ENCODE measurements around the gene NPIPA7. TPM values are rescaled to one million over a fixed set of nuclear protein-coding genes. Genes with fewer than 3 reads are reported as not detected.
A peak's percentile ranks its signal among the peaks of the same experiment; 100 is the strongest.
"Not testable (repeated sequence)": the region's sequence is repeated elsewhere in the genome, so short reads cannot be mapped to it uniquely, and the experiment has no call there.

NPIPA7 gene
- total RNA-seq (2021), result 5.7 and 7.2 TPM in 2 replicates
- Bru-seq, nascent RNA, result percentile 12 among the genes with signal in this experiment
- BruChase-seq, experiment 1, labeled RNA remaining after a 2-hour chase, result percentile 17 among the genes with signal in this experiment
- BruChase-seq, experiment 2, labeled RNA remaining after a 6-hour chase, result percentile 12 among the genes with signal in this experiment
- long read RNA-seq, result 0 reads

GRCh38 chr16:16378840-16379239 lies at the start of gene NPIPA7:
NPIPA7 (plus strand) TSS chr16:16379140; CDS start chr16:16379245, 105 bp downstream.
- H2AFZ ChIP-seq; H3K4me2 ChIP-seq; H4K20me1 ChIP-seq (ENCODE audit: insufficient read depth); H3K36me3 ChIP-seq (ENCODE audit: low read depth); CTCF ChIA-PET; H3K4me3 ChIP-seq; H3K27me3 ChIP-seq (ENCODE audit: insufficient read depth, low read depth); H3K27ac ChIP-seq; H3K9me3 ChIP-seq (ENCODE audit: insufficient read depth, low read depth); DNase-seq; BruUV-seq (replicated peaks); POLR2A ChIA-PET (ENCODE audit: unreplicated experiment); H3K9me2 ChIP-seq (ENCODE audit: insufficient read depth); H3K4me1 ChIP-seq (replicated peaks; ENCODE audit: insufficient read depth); intact Hi-C loops (cut with micrococcal nuclease; ENCODE audit: unreplicated experiment); H3K79me2 ChIP-seq (ENCODE audit: low read depth); H3F3A ChIP-seq (ENCODE audit: insufficient read depth, low read depth): not testable (repeated sequence)

DNA sequence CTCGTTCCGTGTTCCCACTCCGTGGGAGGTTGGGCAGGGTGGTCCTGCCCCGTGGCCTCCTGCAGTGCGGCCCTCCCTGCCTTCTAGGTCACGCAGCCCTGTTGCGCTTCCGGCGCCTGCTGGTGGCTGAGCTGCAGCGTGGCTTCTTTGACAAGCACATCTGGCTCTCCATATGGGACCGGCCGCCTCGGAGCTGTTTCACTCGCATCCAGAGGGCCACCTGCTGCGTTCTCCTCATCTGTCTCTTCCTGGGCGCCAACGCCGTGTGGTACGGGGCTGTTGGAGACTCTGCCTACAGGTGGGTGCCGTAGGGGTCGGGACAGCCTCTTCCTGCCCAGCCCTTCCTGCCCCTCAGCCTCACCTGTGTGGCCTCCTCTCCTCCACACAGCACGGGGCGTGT lies 47.5 kb upstream of the NPIPA7 start:
- POLR2A ChIA-PET (ENCODE audit: unreplicated experiment); BruUV-seq (replicated peaks): not testable (repeated sequence)

DNA sequence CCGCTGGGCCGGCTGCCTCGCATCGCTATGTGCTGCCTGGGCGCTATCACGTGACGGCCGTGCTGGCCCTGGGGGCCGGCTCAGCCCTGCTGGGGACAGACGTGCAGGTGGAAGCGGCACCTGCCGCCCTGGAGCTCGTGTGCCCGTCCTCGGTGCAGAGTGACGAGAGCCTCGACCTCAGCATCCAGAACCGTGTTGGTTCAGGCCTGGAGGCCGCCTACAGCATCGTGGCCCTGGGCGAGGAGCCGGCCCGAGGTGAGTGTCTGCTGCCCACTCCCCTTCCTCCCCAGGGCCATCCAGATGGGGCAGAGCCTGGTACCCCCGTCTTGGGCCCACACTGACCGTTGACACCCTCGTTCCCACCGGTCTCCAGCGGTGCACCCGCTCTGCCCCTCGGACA lies 21.4 kb upstream of the NPIPA7 start:
- not testable (repeated sequence) for H3K27ac ChIP-seq

More for the DNA sequence above, 47.5 kb upstream of the NPIPA7 start:
- H3K9me2 ChIP-seq (ENCODE audit: insufficient read depth); H3K4me3 ChIP-seq; H3K27ac ChIP-seq; DNase-seq; H3K4me1 ChIP-seq (replicated peaks; ENCODE audit: insufficient read depth); H3K4me2 ChIP-seq; H4K20me1 ChIP-seq (ENCODE audit: insufficient read depth); H3K9me3 ChIP-seq (ENCODE audit: insufficient read depth, low read depth); H3K27me3 ChIP-seq (ENCODE audit: insufficient read depth, low read depth); H3K79me2 ChIP-seq (ENCODE audit: low read depth); intact Hi-C loops (cut with micrococcal nuclease; ENCODE audit: unreplicated experiment); H3F3A ChIP-seq (ENCODE audit: insufficient read depth, low read depth); H3K36me3 ChIP-seq (ENCODE audit: low read depth); H2AFZ ChIP-seq; CTCF ChIA-PET: not testable (repeated sequence)

GRCh38 chr16:16358539-16359240 lies 20.2 kb upstream of the NPIPA7 start:
- H3K9me2 ChIP-seq (ENCODE audit: insufficient read depth); CTCF ChIA-PET; POLR2A ChIA-PET (ENCODE audit: unreplicated experiment); H3K4me2 ChIP-seq; DNase-seq; H3F3A ChIP-seq (ENCODE audit: insufficient read depth, low read depth); H3K79me2 ChIP-seq (ENCODE audit: low read depth); H3K9me3 ChIP-seq (ENCODE audit: insufficient read depth, low read depth); H3K4me3 ChIP-seq; H3K36me3 ChIP-seq (ENCODE audit: low read depth); H3K27me3 ChIP-seq (ENCODE audit: insufficient read depth, low read depth); BruUV-seq (replicated peaks); intact Hi-C loops (cut with micrococcal nuclease; ENCODE audit: unreplicated experiment); H3K27ac ChIP-seq; H3K4me1 ChIP-seq (replicated peaks; ENCODE audit: insufficient read depth); H2AFZ ChIP-seq; H4K20me1 ChIP-seq (ENCODE audit: insufficient read depth): not testable (repeated sequence)

More for the DNA sequence above, 21.4 kb upstream of the NPIPA7 start:
- H3K9me3 ChIP-seq (ENCODE audit: insufficient read depth, low read depth); H3K4me3 ChIP-seq; H4K20me1 ChIP-seq (ENCODE audit: insufficient read depth); DNase-seq; H2AFZ ChIP-seq; POLR2A ChIA-PET (ENCODE audit: unreplicated experiment); H3K36me3 ChIP-seq (ENCODE audit: low read depth); intact Hi-C loops (cut with micrococcal nuclease; ENCODE audit: unreplicated experiment); H3K9me2 ChIP-seq (ENCODE audit: insufficient read depth); H3K79me2 ChIP-seq (ENCODE audit: low read depth); H3K27me3 ChIP-seq (ENCODE audit: insufficient read depth, low read depth); H3F3A ChIP-seq (ENCODE audit: insufficient read depth, low read depth); H3K4me1 ChIP-seq (replicated peaks; ENCODE audit: insufficient read depth); CTCF ChIA-PET; BruUV-seq (replicated peaks); H3K4me2 ChIP-seq: not testable (repeated sequence)

- H3F3A ChIP-seq (ENCODE audit: insufficient read depth, low read depth); H3K27me3 ChIP-seq (ENCODE audit: insufficient read depth, low read depth); POLR2A ChIA-PET (ENCODE audit: unreplicated experiment); CTCF ChIA-PET; H3K4me3 ChIP-seq; H3K9me2 ChIP-seq (ENCODE audit: insufficient read depth); DNase-seq; BruUV-seq (replicated peaks); H3K4me2 ChIP-seq; H4K20me1 ChIP-seq (ENCODE audit: insufficient read depth); H3K4me1 ChIP-seq (replicated peaks; ENCODE audit: insufficient read depth); H3K79me2 ChIP-seq (ENCODE audit: low read depth); H3K9me3 ChIP-seq (ENCODE audit: insufficient read depth, low read depth); intact Hi-C loops (cut with micrococcal nuclease; ENCODE audit: unreplicated experiment); H2AFZ ChIP-seq; H3K36me3 ChIP-seq (ENCODE audit: low read depth); H3K27ac ChIP-seq: not testable (repeated sequence)
These were observed 15.3 kb upstream of the NPIPA7 start for GRCh38 chr16:16363595-16363994.

GRCh38 chr16:16364100-16364499 lies 14.8 kb upstream of the NPIPA7 start:
- BruUV-seq (replicated peaks), result not testable (repeated sequence)

DNA sequence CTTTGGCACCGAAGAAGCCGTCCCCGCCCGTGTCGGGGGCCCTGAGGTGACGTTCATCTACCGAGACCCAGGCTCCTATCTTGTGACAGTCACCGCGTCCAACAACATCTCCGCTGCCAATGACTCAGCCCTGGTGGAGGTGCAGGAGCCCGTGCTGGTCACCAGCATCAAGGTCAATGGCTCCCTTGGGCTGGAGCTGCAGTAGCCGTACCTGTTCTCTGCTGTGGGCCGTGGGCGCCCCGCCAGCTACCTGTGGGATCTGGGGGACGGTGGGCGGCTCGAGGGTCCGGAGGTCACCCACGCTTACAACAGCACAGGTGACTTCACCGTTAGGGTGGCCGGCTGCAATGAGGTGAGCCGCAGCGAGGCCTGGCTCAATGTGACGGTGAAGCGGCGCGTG lies 14.2 kb upstream of the NPIPA7 start:
- intact Hi-C loops (cut with micrococcal nuclease; ENCODE audit: unreplicated experiment); H2AFZ ChIP-seq; BruUV-seq (replicated peaks); H4K20me1 ChIP-seq (ENCODE audit: insufficient read depth); POLR2A ChIA-PET (ENCODE audit: unreplicated experiment); H3K4me3 ChIP-seq; H3K36me3 ChIP-seq (ENCODE audit: low read depth); H3K79me2 ChIP-seq (ENCODE audit: low read depth); H3K4me1 ChIP-seq (replicated peaks; ENCODE audit: insufficient read depth); H3F3A ChIP-seq (ENCODE audit: insufficient read depth, low read depth); H3K27me3 ChIP-seq (ENCODE audit: insufficient read depth, low read depth); H3K4me2 ChIP-seq; H3K9me2 ChIP-seq (ENCODE audit: insufficient read depth); H3K9me3 ChIP-seq (ENCODE audit: insufficient read depth, low read depth); DNase-seq; CTCF ChIA-PET; H3K27ac ChIP-seq: not testable (repeated sequence)

More at GRCh38 chr16:16364100-16364499, 14.8 kb upstream of the NPIPA7 start:
- H3K36me3 ChIP-seq (ENCODE audit: low read depth); H3K4me1 ChIP-seq (replicated peaks; ENCODE audit: insufficient read depth); intact Hi-C loops (cut with micrococcal nuclease; ENCODE audit: unreplicated experiment); POLR2A ChIA-PET (ENCODE audit: unreplicated experiment); H3K27me3 ChIP-seq (ENCODE audit: insufficient read depth, low read depth); DNase-seq; H3K27ac ChIP-seq; H3K4me3 ChIP-seq; H3K79me2 ChIP-seq (ENCODE audit: low read depth); H3F3A ChIP-seq (ENCODE audit: insufficient read depth, low read depth); H2AFZ ChIP-seq; H3K9me2 ChIP-seq (ENCODE audit: insufficient read depth); CTCF ChIA-PET; H4K20me1 ChIP-seq (ENCODE audit: insufficient read depth); H3K4me2 ChIP-seq; H3K9me3 ChIP-seq (ENCODE audit: insufficient read depth, low read depth): not testable (repeated sequence)

Measured in PC-9 (cell line).